Measurements from ENCODE around the gene PI4KB. TPM values are rescaled to one million over a fixed set of nuclear protein-coding genes. Genes with fewer than 3 reads are reported as not detected.
"Not testable (repeated sequence)": the region's sequence is repeated elsewhere in the genome, so short reads cannot be mapped to it uniquely, and the experiment has no call there.

PI4KB gene
- total RNA-seq, 4 donors from 2014 or later: 54.8 to 79.5 (median 68.9) TPM

DNA sequence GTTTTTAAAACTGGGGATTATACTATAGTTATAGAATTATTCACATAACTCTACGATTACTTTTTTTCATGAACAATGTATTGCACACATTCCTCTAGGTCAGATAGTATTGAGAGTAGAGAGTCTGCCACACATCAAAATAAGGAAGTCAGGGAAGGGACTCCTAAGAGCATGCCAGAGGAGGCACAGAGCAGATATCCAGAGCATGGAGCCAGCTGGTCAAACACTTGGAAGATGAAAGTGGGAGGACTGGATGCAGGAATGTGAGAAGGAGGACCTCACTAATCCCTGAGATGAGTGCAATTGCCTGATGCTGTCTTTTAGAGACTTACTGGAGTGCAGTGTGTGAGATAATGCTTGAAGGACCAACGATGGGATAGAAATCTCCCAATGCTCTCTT is 29.5 kb upstream of the PI4KB start:
- Histone ChIP-seq H3K4me1 (no peaks in the 10 kb centered on the region), H3K27ac (replicated peaks in 1 of 4) (no peak overlapping the region), H3K4me3 (no peak overlapping the region), H3K9me3 (no peaks in the 10 kb centered on the region), H3K36me3 (no peaks in the 10 kb centered on the region), H3K27me3 (no peaks in the 10 kb centered on the region)
- 63% methylated on average over 2 of the region's 2 CpGs for WGBS
- no peak for DNase-seq (ENCODE audit: extremely low spot score)
- no peak for TF ChIP-seq CTCF (IDR thresholded peaks at IDR 0.05)
- no peak for TF ChIP-seq EP300 (IDR thresholded peaks at IDR 0.05)
- no peak for TF ChIP-seq POLR2AphosphoS5 (IDR thresholded peaks at IDR 0.05)
- TF ChIP-seq POLR2A (IDR thresholded peaks at IDR 0.05; ENCODE audit: low read depth): no peak
- intact Hi-C loops (cut with DNase I): no loop called here

- no peak overlapping the region for H3K4me3 ChIP-seq
- intact Hi-C loops (cut with DNase I): no loop called here
- H3K36me3 ChIP-seq: no peaks in the 10 kb centered on the region
- WGBS: 85% methylated on average over 6 of the region's 6 CpGs
- H3K4me1 ChIP-seq: peaks cover 5 to 9% (median 6%) of the 10 kb centered on the region in 4 donors
- no peaks in the 10 kb centered on the region for H3K9me3 ChIP-seq
- H3K27ac ChIP-seq (replicated peaks in 1 of 4): no peak overlapping the region
- no peaks in the 10 kb centered on the region for H3K27me3 ChIP-seq
- TF ChIP-seq EP300 (IDR thresholded peaks at IDR 0.05) (no peak), CTCF (IDR thresholded peaks at IDR 0.05) (no peak), POLR2A (IDR thresholded peaks at IDR 0.05; ENCODE audit: low read depth) (no peak), POLR2AphosphoS5 (IDR thresholded peaks at IDR 0.05) (no peak)
- no peak for DNase-seq (ENCODE audit: extremely low spot score)
Measured at GRCh38 chr1:151352021-151352718, 25.0 kb upstream of the PI4KB start.

GRCh38 chr1:151350323-151350722 is 23.1 kb upstream of the PI4KB start:
- 90% methylated on average over 9 of the region's 9 CpGs for WGBS
- H3K4me3 ChIP-seq; H3K27me3 ChIP-seq; H3K27ac ChIP-seq (replicated peaks in 1 of 4); H3K9me3 ChIP-seq; DNase-seq (ENCODE audit: extremely low spot score); intact Hi-C loops (cut with DNase I); H3K36me3 ChIP-seq: not testable (repeated sequence)
- peaks cover 8 to 22% (median 18%) of the 10 kb centered on the region in 4 donors for H3K4me1 ChIP-seq

DNA sequence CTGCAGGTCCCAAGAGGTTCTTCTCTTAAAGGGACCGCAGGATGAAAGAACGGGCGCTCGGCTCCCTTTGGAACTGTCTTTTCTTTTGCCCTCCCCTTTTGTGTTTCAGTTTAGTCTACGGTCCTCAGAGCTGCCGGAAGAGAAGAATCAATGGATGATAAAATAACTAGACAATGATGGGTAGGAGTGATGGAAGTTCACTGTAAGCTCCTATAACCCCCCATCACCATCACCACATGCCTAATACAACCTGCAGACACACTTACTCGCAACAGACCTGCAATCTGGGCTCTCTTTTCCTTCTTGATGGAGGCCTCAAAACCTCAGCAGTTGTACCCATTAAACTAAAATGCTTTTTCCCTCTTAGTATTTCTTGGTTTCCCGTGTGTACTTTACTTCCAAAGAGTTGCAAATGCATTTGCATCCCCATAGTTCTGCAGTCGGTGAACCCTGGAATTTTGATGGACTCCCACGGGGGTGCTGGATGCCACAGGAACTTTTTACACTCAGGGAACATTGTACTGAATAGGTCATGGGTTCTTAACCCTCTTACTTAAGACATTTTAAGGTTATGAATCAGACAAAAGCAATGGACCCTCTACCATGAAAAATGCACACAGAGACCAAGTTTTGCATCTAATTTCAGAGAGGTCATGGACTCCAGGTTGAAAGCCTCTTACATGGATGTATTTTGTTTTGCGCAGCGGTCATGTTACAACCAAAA is 20.5 kb upstream of the PI4KB start:
- Histone ChIP-seq H3K27ac (replicated peaks in 1 of 4) (peak overlapping the region; percentile 90 to 95 (median 92)), H3K27me3 (no peaks in the 10 kb centered on the region), H3K9me3 (no peaks in the 10 kb centered on the region), H3K36me3 (peaks cover 17 to 26% (median 24%) of the 10 kb centered on the region in 4 donors), H3K4me1 (peaks cover 8 to 26% (median 20%) of the 10 kb centered on the region in 4 donors), H3K4me3 (peak overlapping the region; percentile 63 to 83 (median 74))
- whole genome bisulfite sequencing: 29% methylated on average over 12 of the region's 12 CpGs
- intact Hi-C loops (cut with DNase I): loop anchor here (2.0 kb wide), 1 partner anchor 51 kb away; the partner anchor contains the start of gene PSMB4
- DNase-seq (ENCODE audit: extremely low spot score): no peak
- TF ChIP-seq POLR2AphosphoS5 (IDR thresholded peaks at IDR 0.05): no peak
- no peak for TF ChIP-seq CTCF (IDR thresholded peaks at IDR 0.05)
- no peak for TF ChIP-seq EP300 (IDR thresholded peaks at IDR 0.05)
- TF ChIP-seq POLR2A (IDR thresholded peaks at IDR 0.05; ENCODE audit: low read depth): no peak

DNA sequence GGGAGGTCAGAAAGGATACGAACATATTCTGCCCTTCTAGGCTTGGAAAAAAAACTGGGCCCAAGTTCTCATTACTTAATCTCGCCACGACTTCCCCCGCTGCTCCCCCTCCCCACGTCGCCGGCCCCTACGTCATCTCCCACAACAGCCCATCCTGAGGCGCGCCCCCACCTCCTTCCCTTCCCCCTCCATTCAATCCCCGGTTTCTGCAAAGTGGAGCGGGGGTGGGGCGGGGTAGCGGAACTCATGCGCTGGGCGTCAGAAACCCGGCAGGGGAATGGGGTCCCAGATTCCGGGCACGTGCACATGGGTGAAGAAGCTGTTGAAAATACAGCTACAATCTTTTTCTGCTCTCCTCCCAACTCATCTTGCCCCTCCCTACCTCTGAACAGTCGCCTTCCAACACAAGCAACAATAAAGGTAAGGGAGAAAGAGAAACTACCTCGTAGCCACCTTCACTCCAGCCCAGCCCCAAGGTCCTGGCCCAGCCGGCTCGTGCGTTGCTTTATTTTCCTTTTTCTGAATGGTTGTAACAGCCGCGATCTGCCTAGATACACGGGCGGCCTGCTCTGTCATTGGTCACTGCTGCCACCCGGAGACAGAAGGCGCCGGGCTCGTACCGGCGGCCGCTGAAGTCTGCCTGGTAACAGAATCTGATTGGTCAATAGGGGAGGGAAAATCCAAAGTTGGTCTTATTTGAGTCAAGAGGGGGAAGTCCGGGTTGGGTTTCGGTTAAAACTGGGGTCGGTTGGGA is 19.7 kb upstream of the PI4KB start, which contains the start of gene RFX5:
RFX5 (minus strand) TSS at position 484 of the 754 bp plus-strand sequence. CDS start 932 bp downstream, outside the sequence.
- peaks cover 8 to 26% (median 20%) of the 10 kb centered on the region in 4 donors for H3K4me1 ChIP-seq
- H3K27ac ChIP-seq (replicated peaks in 1 of 4): peak within 1 kb of the TSS; percentile 90 to 95 (median 92)
- WGBS: under 1% methylated on average over 38 of the region's 38 CpGs
- intact Hi-C loops (cut with DNase I): loop anchor here (2.0 kb wide), 1 partner anchor 52 kb away; the partner anchor contains the start of gene PSMB4
- no peaks in the 10 kb centered on the region for H3K9me3 ChIP-seq
- no peaks in the 10 kb centered on the region for H3K27me3 ChIP-seq
- peaks cover 19 to 33% (median 29%) of the 10 kb centered on the region in 4 donors for H3K36me3 ChIP-seq
- DNase-seq (ENCODE audit: extremely low spot score): peak; percentile 99
- TF ChIP-seq POLR2AphosphoS5 (IDR thresholded peaks at IDR 0.05) (peak; percentile 83 to 91), EP300 (IDR thresholded peaks at IDR 0.05) (no peak), CTCF (IDR thresholded peaks at IDR 0.05) (no peak), POLR2A (IDR thresholded peaks at IDR 0.05; ENCODE audit: low read depth) (peak; percentile 14)
- peak within 1 kb of the TSS; percentile 63 to 83 (median 74) for H3K4me3 ChIP-seq
